Peyer's patch (tissue), 4 donors: ENCODE data around the gene CLASP1. TPM values are rescaled to one million over a fixed set of nuclear protein-coding genes. Genes with fewer than 3 reads are reported as not detected.

Experiments used
- DNase-seq, 3 donors: peaks; one replicate each; pipeline ENCODE4 v3.0.0-alpha.2; 2017 to 2019
- H3K27ac ChIP-seq, 4 donors: fragments of 200-600 bp; sonication (generic); one replicate each; pipeline ENCODE4 v1.5.1; 2016 to 2019
- H3K27me3 ChIP-seq, 2 donors: fragments of 200-600 bp; sonication (generic); one replicate each; pipeline ENCODE4 v1.5.1; 2019
- H3K36me3 ChIP-seq, 3 donors: fragments of 200-600 bp; sonication (generic); one replicate each; pipeline ENCODE4 v1.5.1; 2016 to 2019
- H3K4me1 ChIP-seq, 4 donors: fragments of 200-600 bp; sonication (generic); one replicate each; pipeline ENCODE4 v1.5.1; 2016 to 2019
- H3K4me3 ChIP-seq, 4 donors: fragments of 200-600 bp; sonication (generic); 1 replicate in 3 of 4; 2 replicates in 1 of 4; pipeline ENCODE4 v1.5.1; 2016 to 2019; ENCODE audit warnings: mild to moderate bottlenecking in 1 of 4
- H3K9me3 ChIP-seq, 4 donors: fragments of 200-600 bp; sonication (generic); one replicate each; pipeline ENCODE4 v1.5.1; 2016 to 2019; ENCODE audit warnings: mild to moderate bottlenecking in 1 of 4
- POLR2A ChIP-seq, 2 donors: fragments of 450-650 bp; IDR thresholded peaks; one replicate each; pipeline ENCODE4 v1.5.1; 2017; ENCODE audit warnings: antibody characterized with exemption in 2 of 2, mild to moderate bottlenecking in 2 of 2, moderate library complexity in 2 of 2
- total RNA-seq, 4 donors: library from RNA; depleted of rRNA; stranded (reverse); fragments of >200 nt; gene quantifications; one replicate each; pipeline ENCODE4 v1.1.0, GENCODE V29; 2016
- TF ChIP-seq, protein P1 (sequence below), 6 experiments: fragments of 450-650 bp in 4 of 6; fragments of 200-600 bp in 2 of 6; sonication (generic) in 1 of 6; IDR thresholded peaks; one replicate each; pipeline ENCODE4 v1.5.1; 2017 to 2019; ENCODE audit warnings: antibody characterized with exemption in 6 of 6, mild to moderate bottlenecking in 3 of 6, moderate library complexity in 1 of 6

Gene CLASP1
- total RNA-seq, 4 donors from 2014 or later = 30.5 to 130 (median 73.7) TPM

GRCh38 chr2:121536347-121536746 lies 112.9 kb downstream of the CLASP1 start:
- H3K9me3 ChIP-seq = no peaks in the 10 kb centered on the region
- no peak overlapping the region for H3K4me3 ChIP-seq
- no peaks in the 10 kb centered on the region for H3K36me3 ChIP-seq
- TF ChIP-seq POLR2A (IDR thresholded peaks at IDR 0.05) = no peak
- TF ChIP-seq, protein P1, sequence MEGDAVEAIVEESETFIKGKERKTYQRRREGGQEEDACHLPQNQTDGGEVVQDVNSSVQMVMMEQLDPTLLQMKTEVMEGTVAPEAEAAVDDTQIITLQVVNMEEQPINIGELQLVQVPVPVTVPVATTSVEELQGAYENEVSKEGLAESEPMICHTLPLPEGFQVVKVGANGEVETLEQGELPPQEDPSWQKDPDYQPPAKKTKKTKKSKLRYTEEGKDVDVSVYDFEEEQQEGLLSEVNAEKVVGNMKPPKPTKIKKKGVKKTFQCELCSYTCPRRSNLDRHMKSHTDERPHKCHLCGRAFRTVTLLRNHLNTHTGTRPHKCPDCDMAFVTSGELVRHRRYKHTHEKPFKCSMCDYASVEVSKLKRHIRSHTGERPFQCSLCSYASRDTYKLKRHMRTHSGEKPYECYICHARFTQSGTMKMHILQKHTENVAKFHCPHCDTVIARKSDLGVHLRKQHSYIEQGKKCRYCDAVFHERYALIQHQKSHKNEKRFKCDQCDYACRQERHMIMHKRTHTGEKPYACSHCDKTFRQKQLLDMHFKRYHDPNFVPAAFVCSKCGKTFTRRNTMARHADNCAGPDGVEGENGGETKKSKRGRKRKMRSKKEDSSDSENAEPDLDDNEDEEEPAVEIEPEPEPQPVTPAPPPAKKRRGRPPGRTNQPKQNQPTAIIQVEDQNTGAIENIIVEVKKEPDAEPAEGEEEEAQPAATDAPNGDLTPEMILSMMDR (IDR thresholded peaks at IDR 0.05) = no peak
- H3K27ac ChIP-seq = no peak overlapping the region
- no peaks in the 10 kb centered on the region for H3K27me3 ChIP-seq
- peaks cover 0 to 19% (median 0%) of the 10 kb centered on the region in 4 donors for H3K4me1 ChIP-seq
- DNase-seq = no peak

GRCh38 chr2:121534007-121534406 lies 115.3 kb downstream of the CLASP1 start:
- Histone ChIP-seq H3K36me3 (no peaks in the 10 kb centered on the region), H3K27ac (no peak overlapping the region), H3K27me3 (no peaks in the 10 kb centered on the region), H3K4me1 (peaks cover 0 to 27% (median 1%) of the 10 kb centered on the region in 4 donors), H3K4me3 (no peak overlapping the region), H3K9me3 (no peaks in the 10 kb centered on the region)
- DNase-seq = no peak
- TF ChIP-seq, protein P1 (IDR thresholded peaks at IDR 0.05) = no peak
- no peak for TF ChIP-seq POLR2A (IDR thresholded peaks at IDR 0.05)

GRCh38 chr2:121532894-121533293 lies 116.4 kb downstream of the CLASP1 start:
- DNase-seq = no peak
- H3K27ac ChIP-seq = no peak overlapping the region
- no peaks in the 10 kb centered on the region for H3K36me3 ChIP-seq
- H3K4me1 ChIP-seq = peaks cover 0 to 27% (median 1%) of the 10 kb centered on the region in 4 donors
- H3K9me3 ChIP-seq = no peaks in the 10 kb centered on the region
- TF ChIP-seq POLR2A (IDR thresholded peaks at IDR 0.05) = no peak
- TF ChIP-seq, protein P1 (IDR thresholded peaks at IDR 0.05) = no peak
- no peaks in the 10 kb centered on the region for H3K27me3 ChIP-seq
- no peak overlapping the region for H3K4me3 ChIP-seq

DNA sequence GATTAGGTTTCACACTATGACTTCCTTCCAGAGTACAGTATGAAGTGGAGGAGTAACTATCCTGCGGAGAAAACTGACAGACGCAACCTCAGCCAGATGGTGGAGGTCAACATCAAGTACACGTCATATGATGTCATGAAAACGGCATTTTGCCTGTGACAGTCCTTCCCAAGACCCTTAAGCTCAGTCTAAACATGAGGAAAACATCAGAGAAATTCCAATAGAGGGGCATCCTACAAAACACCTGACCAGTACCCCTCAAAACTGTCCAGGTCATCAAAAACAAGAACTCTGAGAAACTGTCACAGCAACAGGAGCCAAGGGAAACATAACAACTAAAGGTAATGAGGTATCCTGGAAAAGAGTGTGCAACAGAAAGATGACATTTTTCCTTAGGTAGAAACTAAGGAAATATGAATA lies 116.9 kb downstream of the CLASP1 start:
- peak overlapping the region in 1 of 4 donors; percentile 89 for H3K27ac ChIP-seq
- no peak for DNase-seq
- H3K4me3 ChIP-seq = no peak overlapping the region

GRCh38 chr2:121530212-121530705 lies 119.0 kb downstream of the CLASP1 start:
- no peaks in the 10 kb centered on the region for H3K27me3 ChIP-seq
- peak; percentile 74 to 92 (median 91) for DNase-seq
- TF ChIP-seq POLR2A (IDR thresholded peaks at IDR 0.05) = no peak
- TF ChIP-seq, protein P1 (IDR thresholded peaks at IDR 0.05) = no peak
- peaks cover 0 to 27% (median 1%) of the 10 kb centered on the region in 4 donors for H3K4me1 ChIP-seq
- H3K4me3 ChIP-seq = peak overlapping the region; percentile 55 to 82 (median 68)
- H3K27ac ChIP-seq = peak overlapping the region; percentile 89 to 97 (median 95)
- no peaks in the 10 kb centered on the region for H3K9me3 ChIP-seq
- H3K36me3 ChIP-seq = peaks cover 0 to 5% (median 0%) of the 10 kb centered on the region in 3 donors

More for the DNA sequence above, 116.9 kb downstream of the CLASP1 start:
- Histone ChIP-seq H3K36me3 (no peaks in the 10 kb centered on the region), H3K27me3 (no peaks in the 10 kb centered on the region), H3K4me1 (peaks cover 0 to 27% (median 1%) of the 10 kb centered on the region in 4 donors), H3K9me3 (no peaks in the 10 kb centered on the region)
- no peak for TF ChIP-seq POLR2A (IDR thresholded peaks at IDR 0.05)
- TF ChIP-seq, protein P1 (IDR thresholded peaks at IDR 0.05) = no peak
